Activated CD4-positive, CD25-positive, alpha-beta regulatory T cell treated with anti-CD3 and anti-CD28 coated beads, Interleukin-2, amount 50 U/mL, for 24 hours (primary cell): ENCODE data around the gene LNX2.
"Not testable (repeated sequence)": the region's sequence is repeated elsewhere in the genome, so short reads cannot be mapped to it uniquely, and the experiment has no call there.

Experiments used
- ATAC-seq, 2 donors: fragments of 150-1000 bp; cut with Tn5 transposase; one replicate each; pipeline ENCODE4 v1.10.0; 2021; ENCODE audit warnings: mild to moderate bottlenecking in 1 of 2, moderate library complexity in 1 of 2

Gene LNX2

DNA sequence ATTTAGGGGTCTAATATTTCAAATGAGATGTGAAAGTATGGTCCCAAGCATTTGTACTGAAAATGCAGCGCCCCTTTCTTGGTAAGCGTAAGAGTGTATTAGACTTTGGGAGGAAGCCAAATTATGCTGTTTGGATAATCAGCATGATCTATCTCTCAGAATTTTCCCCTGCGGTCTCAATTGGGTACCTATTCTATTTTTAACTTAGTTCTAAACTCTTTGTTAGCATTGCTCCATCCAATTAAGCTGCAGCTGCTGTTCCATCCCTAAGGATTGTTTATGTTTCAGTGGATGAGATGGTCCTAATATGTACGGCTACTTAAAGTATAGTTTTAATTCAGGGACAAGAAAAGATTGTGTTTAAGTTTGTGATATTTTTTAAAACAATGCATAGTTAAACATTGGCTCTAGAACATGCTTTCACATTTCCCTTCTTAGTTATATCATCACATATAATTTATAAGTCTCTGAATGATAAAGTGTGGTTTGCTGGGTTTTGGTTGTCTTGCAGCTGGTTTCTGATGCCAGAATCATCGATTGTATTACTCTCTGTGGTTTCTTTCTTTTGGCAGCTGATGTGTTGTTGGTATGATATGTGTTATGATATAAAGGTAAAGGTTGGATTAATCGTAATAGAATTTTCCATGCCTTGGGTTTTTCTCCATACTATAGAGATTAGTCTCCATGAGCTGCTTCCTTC lies 16.4 kb upstream of the LNX2 start:
- ATAC-seq = peak; percentile 53 to 76

DNA sequence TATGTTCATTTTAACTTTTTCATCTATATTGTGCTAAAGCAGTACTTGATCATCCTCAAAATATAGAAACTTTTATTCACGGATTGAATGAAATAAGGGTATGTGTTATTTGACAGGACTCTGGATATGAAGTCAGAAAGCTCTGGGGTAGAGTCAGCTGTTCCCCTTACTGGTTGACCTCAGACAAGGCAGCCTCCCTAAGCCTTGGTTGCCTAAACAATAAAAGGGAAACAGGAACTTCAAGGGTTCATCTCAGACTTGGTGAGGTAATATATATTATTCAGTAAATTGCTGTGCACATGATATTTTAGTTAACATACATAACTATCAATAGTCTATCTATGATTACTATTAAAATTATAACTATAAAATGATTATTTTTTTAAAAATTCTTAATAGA lies 14.9 kb upstream of the LNX2 start:
- no peak for ATAC-seq

DNA sequence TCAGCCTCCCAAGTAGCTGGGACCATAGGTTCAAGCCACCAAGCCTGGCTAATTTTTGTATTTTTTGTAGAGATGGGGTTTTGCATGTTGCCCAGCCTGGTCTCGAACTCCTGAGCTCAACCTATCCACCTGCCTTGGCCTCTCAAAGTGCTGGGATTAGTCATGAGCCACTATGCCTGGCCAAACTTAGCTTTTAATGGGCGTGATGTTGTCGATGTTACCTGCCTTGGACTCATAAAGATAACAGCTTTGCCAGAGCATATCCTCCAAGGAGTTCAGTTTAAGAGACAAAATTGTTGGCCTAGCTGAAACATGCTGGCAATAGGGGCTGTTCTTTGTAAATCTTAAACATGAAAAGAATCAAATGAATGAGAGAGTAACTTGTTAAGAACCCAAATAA lies 14.5 kb upstream of the LNX2 start:
- no peak for ATAC-seq

DNA sequence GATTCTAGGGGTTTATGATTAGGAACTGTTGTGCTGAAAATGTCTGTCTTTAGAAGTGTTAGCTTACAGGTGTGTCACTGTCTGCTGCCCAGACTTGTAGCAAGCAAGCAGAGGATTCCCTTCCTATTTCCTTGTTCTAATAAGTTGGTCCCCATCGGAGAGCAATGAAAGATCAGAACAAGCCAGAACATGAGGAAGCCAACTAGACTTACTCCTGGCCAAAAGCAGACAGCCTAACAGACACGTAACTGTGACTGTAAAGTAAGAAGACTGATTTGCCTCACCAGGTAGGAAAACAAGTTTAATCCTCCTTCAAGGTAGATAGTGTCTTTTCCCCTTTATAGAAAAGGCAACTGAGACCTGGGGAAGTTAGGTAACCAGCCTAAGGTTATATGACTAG lies 13.9 kb upstream of the LNX2 start:
- no peak for ATAC-seq

DNA sequence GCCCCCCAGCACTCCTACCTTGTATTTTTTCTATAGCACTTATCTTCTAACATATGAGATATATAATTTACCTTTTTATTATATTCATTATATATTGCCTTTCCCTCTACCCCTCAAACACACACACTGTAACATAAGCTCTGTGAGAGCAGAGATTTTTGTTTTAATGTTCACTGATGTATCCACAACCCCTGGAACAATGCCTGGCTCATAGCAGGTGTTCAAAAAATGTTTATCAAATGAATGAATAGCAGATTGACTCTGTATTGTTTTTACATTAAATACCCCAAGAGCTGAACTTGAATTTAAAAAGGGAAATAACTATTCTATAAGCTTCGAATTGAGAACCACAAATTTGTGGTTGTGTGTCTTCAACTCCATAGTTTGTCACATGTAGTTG lies 12.3 kb upstream of the LNX2 start:
- no peak for ATAC-seq

DNA sequence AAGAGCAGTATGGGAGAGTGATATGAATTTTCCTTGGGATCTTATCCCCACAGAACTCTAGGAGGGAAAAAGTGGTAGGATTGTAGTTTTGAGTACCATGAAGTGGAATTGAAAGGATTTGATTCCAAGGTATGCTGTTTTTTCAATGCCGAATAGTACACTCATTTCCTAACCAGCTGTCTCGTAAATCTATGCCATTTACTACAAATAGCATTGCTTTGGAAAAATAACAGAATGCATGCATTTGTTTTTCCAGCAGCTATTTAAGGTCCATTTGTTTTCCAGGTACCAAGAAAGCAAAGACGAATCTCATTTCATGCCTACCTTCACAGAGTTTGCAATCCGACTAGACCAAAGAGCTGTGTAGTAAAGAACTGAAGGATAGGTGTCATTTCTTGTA lies 11.9 kb upstream of the LNX2 start:
- no peak for ATAC-seq

DNA sequence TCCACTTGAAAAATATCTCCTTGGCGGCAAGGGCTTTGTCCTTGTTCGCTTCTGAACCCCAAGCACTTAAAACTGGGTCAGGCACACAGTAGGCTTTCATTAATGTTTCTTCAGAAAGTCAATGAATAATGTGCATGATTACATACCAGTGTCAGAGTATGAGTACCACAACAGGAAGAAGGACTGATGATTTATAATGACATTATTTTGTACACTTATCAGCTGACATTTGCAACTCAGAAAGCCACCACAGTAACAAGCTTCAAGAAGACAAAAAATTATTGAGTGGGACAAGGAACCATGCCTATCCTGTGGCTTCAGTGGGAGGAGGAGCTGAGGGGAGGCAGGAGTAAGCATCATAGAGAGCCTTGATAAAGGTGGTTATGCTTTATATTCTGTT lies 11.3 kb upstream of the LNX2 start:
- peak in 1 of 2 donors; percentile 17 for ATAC-seq

DNA sequence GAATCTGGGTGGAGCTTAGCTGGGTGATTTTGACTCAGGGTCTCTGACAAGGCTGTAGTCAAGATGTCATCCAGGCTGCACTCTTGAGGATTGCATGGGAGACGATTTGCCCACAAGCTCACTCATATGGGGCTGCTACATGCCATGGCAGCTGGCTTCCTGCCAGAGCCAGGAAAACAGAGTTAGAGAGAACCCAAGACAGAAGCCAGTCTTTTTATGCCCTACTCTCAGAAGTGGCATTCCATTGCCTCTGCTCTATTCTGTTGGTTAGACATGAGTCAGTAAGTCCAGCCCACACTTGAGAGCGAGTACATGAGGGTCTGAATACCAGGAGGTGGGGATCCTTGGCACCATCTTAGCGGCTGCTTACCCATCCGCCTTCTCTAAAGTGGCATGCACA lies 10.8 kb upstream of the LNX2 start:
- ATAC-seq = no peak

DNA sequence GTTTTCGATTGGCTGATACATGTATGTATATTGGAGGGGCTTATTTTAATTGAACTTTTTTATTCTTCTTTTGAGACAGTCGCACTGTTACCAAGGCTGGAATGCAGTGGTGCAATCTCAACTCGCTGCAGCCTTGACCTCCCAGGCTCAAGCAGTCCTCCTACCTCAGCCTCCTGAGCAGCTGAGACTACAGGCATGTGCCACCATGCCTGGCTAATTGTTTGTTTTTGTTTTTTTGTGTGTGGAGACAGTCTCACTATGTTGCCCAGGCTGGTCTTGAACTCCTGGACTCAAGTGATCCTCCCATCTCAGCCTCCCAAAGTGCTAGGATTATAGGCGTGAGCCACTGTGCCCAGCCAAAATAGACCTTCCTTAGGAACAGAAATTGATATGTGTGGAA lies 8.4 kb upstream of the LNX2 start:
- ATAC-seq = not testable (repeated sequence)

DNA sequence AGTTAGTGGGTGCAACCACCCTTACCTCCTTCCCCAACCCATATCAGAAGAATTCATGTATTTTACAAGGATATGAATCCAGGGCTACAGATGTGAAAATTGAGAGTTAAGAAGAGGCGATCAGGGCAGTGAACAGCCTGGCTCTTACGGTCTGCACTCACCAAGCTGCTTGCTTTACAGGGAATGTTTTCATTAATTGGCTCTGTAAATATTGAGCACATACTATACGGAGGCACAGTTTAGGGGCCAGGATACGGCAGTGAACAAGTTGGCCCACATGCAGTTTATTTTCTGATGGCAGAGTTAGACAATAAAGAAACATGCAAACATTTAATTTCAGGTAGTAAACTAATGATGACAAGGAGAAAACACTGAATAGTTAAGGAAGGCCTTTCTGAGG lies 7.8 kb upstream of the LNX2 start:
- ATAC-seq = no peak

DNA sequence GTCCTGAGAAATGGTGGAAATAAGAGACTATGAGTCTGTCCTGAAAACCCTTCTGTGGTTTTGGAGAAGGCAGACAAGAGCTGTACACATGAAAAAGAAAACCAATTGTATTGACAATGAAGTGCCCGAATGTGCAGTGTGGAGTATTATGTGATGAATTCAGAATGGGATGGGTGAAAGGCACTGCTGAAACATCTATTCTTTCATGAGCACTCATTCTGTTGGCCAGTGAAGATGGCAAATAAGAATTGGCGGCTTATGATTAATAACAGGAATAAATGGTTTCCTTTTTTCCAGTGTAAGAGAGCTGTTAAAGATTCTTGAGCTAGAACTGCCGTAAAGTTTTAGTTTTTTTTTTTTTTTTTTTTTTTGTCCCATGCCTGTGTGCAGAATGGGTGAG lies 7.1 kb upstream of the LNX2 start:
- peak; percentile 38 to 42 for ATAC-seq

DNA sequence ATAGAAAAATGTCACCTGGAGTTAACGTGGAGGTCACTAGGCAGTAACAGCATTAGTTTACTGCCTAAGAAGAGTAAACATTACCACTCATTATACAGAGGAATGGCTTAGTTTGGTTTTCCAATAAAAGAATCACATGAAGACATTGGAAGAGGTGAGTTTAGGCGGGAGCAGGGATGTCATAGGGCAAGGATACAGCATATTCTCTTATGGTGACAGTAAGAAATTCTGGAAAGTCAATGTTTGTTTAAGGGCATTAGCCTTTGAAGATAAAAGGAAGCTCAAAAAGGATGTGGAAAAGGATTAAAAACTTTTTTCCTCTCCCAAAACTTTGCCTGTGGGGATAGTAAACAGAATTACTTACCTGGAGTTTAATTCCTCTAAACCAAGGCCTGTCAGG lies 5.5 kb upstream of the LNX2 start:
- ATAC-seq = no peak

DNA sequence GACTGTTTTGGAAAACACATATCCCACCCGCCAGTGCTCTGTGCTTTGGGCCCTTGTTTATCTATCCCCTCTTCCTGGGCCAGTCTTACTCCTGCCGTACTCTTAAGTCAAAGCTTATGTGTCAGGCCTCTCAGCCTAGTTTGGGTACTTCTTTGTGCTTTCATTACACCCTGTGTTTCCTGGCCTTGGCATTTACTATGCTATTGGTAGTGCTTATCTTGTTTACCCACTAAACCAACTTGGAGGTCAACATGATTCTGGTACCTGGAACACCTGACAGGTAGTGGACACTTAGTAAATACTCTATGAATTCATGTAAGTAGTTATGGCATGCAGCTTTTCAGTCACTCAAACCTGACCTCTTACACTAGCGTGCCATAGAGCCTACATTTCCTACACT lies 3.7 kb upstream of the LNX2 start:
- no peak for ATAC-seq

DNA sequence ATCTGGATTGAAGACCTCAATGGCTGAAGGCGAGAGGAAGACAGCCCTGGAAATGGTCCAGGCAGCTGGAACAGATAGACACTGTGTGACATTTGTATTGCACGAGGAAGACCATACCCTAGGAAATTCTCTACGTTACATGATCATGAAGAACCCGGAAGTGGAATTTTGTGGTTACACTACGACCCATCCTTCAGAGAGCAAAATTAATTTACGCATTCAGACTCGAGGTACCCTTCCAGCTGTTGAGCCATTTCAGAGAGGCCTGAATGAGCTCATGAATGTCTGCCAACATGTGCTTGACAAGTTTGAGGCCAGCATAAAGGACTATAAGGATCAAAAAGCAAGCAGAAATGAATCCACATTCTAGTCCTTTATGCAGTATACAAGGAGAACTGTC lies 2.6 kb upstream of the LNX2 start:
- ATAC-seq = no peak

DNA sequence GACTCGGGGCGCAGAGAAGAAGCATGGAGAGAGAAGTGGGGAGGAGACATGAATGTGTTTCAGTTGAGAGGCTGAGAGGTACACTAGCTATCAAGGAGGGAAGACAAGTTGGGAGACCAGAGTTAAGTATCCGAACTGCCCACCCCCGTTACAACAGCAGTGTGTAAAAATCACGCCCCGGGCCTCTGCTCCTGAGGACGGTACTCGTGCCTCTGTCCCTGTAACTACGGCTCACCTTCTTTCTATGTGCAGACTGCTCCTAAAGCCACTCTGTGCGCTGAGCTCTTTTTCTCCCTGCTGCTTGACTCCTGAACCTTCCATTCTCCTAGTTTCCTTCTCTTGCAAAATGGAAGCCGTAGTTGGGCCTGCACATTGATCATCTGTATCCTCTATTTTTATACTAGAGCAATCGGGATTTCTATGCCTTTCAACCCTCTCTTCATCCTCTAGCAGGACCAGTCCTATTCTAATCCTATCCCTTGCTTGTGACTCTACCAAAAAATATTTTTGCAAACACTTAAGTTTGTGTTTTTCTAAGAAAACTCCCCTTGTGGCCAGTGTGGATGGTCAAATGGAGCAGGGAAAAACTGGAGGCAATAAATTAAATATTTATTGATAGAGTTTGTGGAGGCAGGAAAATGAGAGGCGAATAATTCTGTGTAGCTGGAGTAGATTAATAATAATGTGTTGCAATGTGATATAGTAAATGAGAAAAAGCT lies 1.9 kb upstream of the LNX2 start:
- peak in 1 of 2 donors; percentile 0 for ATAC-seq

DNA sequence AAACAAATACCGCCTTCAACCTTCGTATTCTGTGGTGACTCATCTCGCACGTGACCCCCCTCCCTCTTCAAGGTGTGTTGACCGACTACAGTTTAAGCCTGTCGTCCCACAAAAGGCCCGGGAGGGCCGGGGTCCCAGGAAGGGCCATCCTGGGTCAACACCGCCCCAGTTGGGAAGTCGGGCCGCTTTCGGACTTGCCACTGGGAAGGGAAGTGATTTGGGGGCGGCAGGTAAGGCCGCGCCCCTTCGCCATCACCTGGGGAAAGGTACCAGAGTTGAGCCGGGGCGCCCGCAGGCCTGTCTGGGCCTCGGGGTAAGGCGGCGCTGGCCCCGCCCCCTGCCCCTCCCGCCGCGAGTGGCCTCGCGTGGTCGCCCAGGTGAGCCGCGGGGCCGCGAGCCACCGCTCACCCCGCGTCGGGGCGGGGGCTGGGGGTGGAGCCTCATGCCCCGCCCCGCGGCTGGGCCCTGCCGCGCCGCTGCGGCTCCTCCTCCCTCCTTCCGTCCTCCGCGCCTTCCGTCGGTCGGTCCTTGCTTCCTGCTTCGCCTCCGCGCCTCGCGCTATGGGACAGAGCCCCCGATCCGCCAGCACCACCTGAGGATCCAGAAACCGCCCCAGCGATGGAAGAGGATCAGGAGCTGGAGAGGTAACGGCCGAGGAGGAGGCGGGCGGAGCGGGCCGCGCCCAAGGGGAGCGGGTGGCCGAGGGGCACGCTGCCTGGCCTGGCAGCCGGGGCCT lies 1.2 kb upstream of the LNX2 start, which contains the start of gene POLR1D:
TSS of gene POLR1D (plus strand) at position 527 of the 736 bp plus-strand sequence. CDS start at position 619, 92 bp downstream.
- peak; percentile 64 to 66 for ATAC-seq

DNA sequence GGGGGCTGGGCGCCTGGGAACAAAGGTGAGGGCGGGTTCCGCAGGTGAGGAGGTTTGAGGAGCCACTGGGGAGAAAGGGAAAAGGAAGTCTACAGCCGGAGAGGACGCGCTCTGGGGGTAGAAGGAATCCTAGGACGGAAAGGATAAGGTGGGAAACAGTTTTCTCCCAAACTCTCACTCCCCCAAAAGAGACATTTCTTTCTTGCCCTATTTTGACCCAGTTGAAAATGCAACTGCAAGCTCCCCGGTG lies 712 bp upstream of the LNX2 start:
- no peak for ATAC-seq

DNA sequence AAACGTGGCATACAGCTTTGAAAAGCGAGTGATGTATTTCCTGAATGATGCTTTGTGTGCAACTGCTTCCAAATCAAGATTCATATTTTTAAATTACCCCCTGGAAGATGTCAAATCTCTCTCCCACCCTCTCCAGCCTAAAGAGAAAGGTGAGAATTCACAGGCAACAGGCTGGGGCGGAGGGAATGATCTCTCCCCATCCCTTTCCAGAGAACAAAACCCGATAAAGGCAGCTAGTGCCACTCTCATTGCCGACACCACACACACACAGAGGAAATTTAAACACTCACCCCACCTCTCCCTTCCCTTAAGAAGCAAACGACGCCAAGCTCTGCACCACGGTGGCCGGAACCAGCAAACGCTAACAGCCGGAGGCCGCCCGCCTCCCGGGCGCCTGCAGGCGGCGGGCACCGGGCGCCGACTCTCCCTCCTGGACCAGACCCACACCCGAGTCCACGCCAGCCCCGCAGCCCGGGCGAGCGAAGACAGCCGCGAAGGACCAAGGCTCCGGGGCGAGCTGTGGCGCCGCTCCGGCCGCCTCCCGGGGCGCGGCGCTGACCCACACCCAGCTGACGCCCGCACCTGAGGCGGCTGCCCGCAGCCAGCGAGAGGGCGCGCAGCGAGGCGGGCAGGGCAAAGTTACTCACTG lies 477 bp downstream of the LNX2 start:
- ATAC-seq = peak; percentile 19 to 25

DNA sequence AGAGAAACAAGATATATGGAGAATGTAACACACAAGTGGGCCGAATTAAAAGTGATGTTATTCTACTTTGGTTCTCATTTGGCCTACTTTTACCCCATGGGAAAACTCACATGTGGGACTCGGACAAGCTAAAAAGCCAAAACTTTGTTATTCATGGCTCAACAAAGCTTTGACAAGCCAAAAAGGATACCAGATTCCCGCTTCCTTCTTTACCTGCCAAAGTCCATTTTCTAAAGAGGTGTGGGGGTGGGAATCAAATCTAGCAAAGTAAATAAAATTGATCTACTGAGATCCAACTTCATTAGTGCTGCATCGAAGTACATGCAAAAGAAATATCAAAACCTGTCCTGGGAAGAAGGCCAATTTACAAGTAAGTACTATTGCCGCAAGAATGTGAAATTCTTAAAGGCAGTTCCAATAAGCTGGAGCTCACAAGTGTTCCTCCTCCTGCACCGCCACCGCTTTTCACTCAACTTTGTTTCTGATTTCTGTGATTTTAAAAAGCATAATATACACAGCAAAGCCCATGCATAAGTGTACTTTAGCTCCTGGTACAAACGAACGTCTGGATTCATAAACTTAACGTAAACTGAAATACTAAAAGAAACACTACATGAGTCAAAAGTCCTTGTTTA lies 1.1 kb downstream of the LNX2 start:
- no peak for ATAC-seq

DNA sequence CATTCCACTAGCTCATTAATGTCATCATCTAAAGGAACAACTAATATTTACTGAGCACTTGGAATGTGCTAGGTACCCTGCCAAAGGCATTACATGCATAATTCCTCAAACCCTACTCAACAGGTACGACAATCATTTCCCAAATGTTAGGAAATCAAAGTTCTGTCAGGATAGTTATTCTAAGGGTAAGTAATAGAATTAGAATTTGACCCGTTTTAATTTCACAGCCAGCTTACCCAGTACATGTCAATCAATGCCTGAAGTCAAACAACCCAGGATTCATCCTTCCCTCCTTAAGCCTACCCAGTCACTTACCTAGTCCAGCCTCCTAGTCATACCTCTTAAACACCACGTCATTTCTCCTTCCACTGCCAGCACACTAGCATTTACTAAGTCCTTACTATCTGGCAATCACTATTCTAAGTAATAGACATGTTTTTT lies 2.4 kb downstream of the LNX2 start:
- no peak for ATAC-seq

DNA sequence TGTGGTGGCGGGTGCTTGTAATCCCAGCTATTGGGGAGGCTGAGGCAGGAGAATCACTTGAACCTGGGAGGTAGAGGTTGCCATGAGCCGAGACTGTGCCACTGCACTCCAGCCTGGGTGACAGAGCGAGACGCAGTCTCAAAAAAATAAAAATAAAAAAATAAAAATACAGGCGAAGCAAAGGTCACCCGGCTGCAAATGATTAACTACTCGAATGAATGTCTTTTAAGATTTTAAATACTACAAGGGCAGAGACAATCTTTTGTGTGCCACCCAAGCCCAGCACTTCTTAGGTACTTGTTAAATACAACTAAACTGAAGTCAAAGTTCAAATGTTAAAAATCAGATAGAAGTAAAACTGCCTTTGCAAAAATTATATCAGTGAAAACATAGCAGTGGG lies 6.7 kb downstream of the LNX2 start:
- no peak for ATAC-seq

DNA sequence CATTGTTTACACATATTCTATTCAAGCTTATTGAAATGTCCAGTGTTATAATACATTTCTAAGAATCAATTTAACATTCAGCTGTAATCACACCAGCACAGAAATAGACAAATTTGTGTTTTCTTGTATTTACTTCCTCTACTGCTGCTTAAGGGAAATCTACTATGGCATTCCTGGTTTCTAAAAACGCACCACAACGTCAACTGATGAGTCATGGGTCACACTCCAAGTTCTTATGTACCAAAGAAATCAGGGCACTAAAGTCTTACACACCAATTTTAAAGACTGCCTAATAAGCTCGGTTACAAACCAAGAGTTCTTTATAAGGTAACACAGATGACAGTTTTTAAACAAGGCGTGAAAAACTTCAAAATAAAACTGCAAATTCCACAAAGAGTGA lies 13.2 kb downstream of the LNX2 start:
- no peak for ATAC-seq

DNA sequence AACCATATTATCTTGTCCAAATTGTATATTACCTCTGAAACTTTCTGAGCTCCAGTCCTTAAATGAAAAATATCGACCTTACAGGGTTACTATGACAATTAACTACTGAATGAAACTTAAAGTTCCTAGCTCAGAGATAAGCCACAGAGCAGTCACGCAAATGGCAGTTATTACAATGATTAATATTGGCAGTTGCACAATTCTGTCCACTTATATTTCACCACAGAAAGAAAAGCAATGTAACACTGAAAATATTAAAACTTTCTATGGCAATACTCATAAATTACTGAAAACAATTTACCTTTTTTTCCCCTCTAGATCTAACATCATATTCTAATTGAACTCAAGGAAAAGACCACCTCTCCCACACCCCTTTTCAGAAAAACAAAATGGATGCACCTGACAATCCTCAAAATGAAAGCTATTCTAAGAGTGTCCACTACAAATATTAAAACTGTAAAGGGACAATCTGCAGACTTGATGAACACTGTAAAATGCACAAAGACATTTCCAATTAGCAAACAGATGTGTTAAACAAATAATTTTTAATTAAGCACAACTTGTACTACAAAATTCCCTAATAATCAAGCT lies 14.6 kb downstream of the LNX2 start:
- no peak for ATAC-seq
